Left lung (tissue), 10 donors: ENCODE measurements around the gene FBXO31. TPM values are rescaled to one million over a fixed set of nuclear protein-coding genes. Genes with fewer than 3 reads are reported as not detected.

Source experiments
- ATAC-seq: fragments of 200-7000 bp; cut with Tn5 transposase; one replicate; pipeline ENCODE4 v1.9.1; 2020; ENCODE audit warnings: moderate library complexity
- DNase-seq, 4 donors: peaks; one replicate each; pipeline ENCODE4 v3.0.0-alpha.2; 2013 to 2020
- H3K27ac ChIP-seq, 2 donors: fragments of 200-600 bp; sonication (generic) in 1 of 2; one replicate each; pipeline versions ENCODE4 v1.5.0 to v1.8.0; 2020 to 2021
- H3K27me3 ChIP-seq, 2 donors: fragments of 200-600 bp; sonication (generic) in 1 of 2; one replicate each; pipeline versions ENCODE4 v1.5.0 to v1.8.0; 2020 to 2021
- H3K36me3 ChIP-seq, 2 donors: fragments of 200-600 bp; sonication (generic) in 1 of 2; one replicate each; pipeline versions ENCODE4 v1.5.0 to v1.8.0; 2020 to 2021
- H3K4me1 ChIP-seq, 2 donors: fragments of 200-600 bp; one replicate each; pipeline ENCODE4 v1.8.0; 2021
- H3K4me3 ChIP-seq, 2 donors: fragments of 200-600 bp; sonication (generic) in 1 of 2; one replicate each; pipeline versions ENCODE4 v1.5.0 to v1.8.0; 2020 to 2021; ENCODE audit warnings: mild to moderate bottlenecking in 1 of 2
- H3K9me3 ChIP-seq, 2 donors: fragments of 200-600 bp; sonication (generic) in 1 of 2; one replicate each; pipeline versions ENCODE4 v1.5.0 to v1.8.0; 2020 to 2021
- CTCF ChIP-seq, 2 donors: fragments of 200-600 bp; sonication (generic) in 1 of 2; IDR thresholded peaks; one replicate each; pipeline versions ENCODE4 v1.5.0 to v1.8.0; 2021; ENCODE audit warnings: antibody characterized with exemption in 2 of 2
- intact Hi-C, 2 donors: fragments of 100-400 bp; cut with DNase I; formaldehyde crosslinking; loops; one replicate each; pipeline versions ENCODE4 v1.11.2 to v1.14.2; 2022
- polyA plus RNA-seq, 6 donors: library from polyadenylated mRNA; unstranded; fragments of 120-200 nt; gene quantifications; one replicate each; pipeline ENCODE4 v1.2.1, GENCODE V29; 2013; ENCODE audit not compliant: insufficient read length in 6 of 6
- total RNA-seq, 2 donors: library from RNA; stranded (reverse); fragmentation: NEBNext Ultra II Directional; extraction: Animal tissue kit (Norgen Biotek cat#: 25700); gene quantifications; one replicate each; pipeline ENCODE4 v1.2.1, GENCODE V29; 2021
- donor health status: DM: no; HTN: yes; CAD: no.
- donor health status: DM: no; HTN: no; CAD: no.

FBXO31 gene
- total and polyA plus RNA-seq, 8 donors = 21.0 to 25.8 (median 23.0) TPM

- no peak overlapping the region for H3K4me3 ChIP-seq
- no peaks in the 10 kb centered on the region for H3K4me1 ChIP-seq
- no peaks in the 10 kb centered on the region for H3K27me3 ChIP-seq
- no peak for ATAC-seq
- intact Hi-C loops = no loop called here
- peaks cover 0 to 8% of the 10 kb centered on the region in 2 donors for H3K9me3 ChIP-seq
- no peak overlapping the region for H3K27ac ChIP-seq
- DNase-seq = no peak
- TF ChIP-seq CTCF (IDR thresholded peaks at IDR 0.05) = no peak
- no peaks in the 10 kb centered on the region for H3K36me3 ChIP-seq
Measured at GRCh38 chr16:87306516-87306915, 77.1 kb downstream of the FBXO31 start.

- Histone ChIP-seq H3K4me1 (no peaks in the 10 kb centered on the region), H3K4me3 (no peak overlapping the region), H3K27ac (no peak overlapping the region), H3K9me3 (peaks cover 0 to 8% of the 10 kb centered on the region in 2 donors), H3K36me3 (no peaks in the 10 kb centered on the region), H3K27me3 (no peaks in the 10 kb centered on the region)
- TF ChIP-seq CTCF (IDR thresholded peaks at IDR 0.05) = no peak
- intact Hi-C loops = no loop called here
- DNase-seq (no peak), ATAC-seq (no peak)
Measured at GRCh38 chr16:87305505-87306391, 77.8 kb downstream of the FBXO31 start.

- H3K4me1 ChIP-seq = no peaks in the 10 kb centered on the region
- no peak for TF ChIP-seq CTCF (IDR thresholded peaks at IDR 0.05)
- intact Hi-C loops = no loop called here
- H3K36me3 ChIP-seq = no peaks in the 10 kb centered on the region
- no peaks in the 10 kb centered on the region for H3K27me3 ChIP-seq
- H3K4me3 ChIP-seq = no peak overlapping the region
- ATAC-seq = no peak
- H3K27ac ChIP-seq = no peak overlapping the region
- DNase-seq = no peak
- peaks cover 0 to 8% of the 10 kb centered on the region in 2 donors for H3K9me3 ChIP-seq
Measured at GRCh38 chr16:87304951-87305350, 78.6 kb downstream of the FBXO31 start.

GRCh38 chr16:87303962-87304521 lies 79.5 kb downstream of the FBXO31 start:
- ATAC-seq (no peak), DNase-seq (no peak)
- Histone ChIP-seq H3K36me3 (no peaks in the 10 kb centered on the region), H3K27me3 (no peaks in the 10 kb centered on the region), H3K27ac (no peak overlapping the region), H3K9me3 (peaks cover 0 to 8% of the 10 kb centered on the region in 2 donors), H3K4me1 (no peaks in the 10 kb centered on the region), H3K4me3 (no peak overlapping the region)
- intact Hi-C loops = no loop called here
- no peak for TF ChIP-seq CTCF (IDR thresholded peaks at IDR 0.05)

GRCh38 chr16:87303431-87303930 lies 80.1 kb downstream of the FBXO31 start:
- no peaks in the 10 kb centered on the region for H3K27me3 ChIP-seq

More at GRCh38 chr16:87303431-87303930, 80.1 kb downstream of the FBXO31 start:
- Histone ChIP-seq H3K36me3 (no peaks in the 10 kb centered on the region), H3K4me3 (no peak overlapping the region), H3K9me3 (peaks cover 0 to 6% of the 10 kb centered on the region in 2 donors), H3K27ac (no peak overlapping the region), H3K4me1 (no peaks in the 10 kb centered on the region)
- no peak for ATAC-seq
- DNase-seq = peak in 1 of 4 donors; percentile 75
- TF ChIP-seq CTCF (IDR thresholded peaks at IDR 0.05) = no peak
- intact Hi-C loops = no loop called here
